ENCODE results near the gene PSAT1.

Gene PSAT1

GRCh38 chr9:78298046-78298765, 1.3 kb downstream of the PSAT1 start:
- FAIRE-seq (no peak), DNase-seq (ENCODE audit: insufficient read length, low spot score) (no peak)
- TF ChIP-seq POLR2A (IDR thresholded peaks at IDR 0.05; ENCODE audit: low read depth, low read length) = no peak

DNA sequence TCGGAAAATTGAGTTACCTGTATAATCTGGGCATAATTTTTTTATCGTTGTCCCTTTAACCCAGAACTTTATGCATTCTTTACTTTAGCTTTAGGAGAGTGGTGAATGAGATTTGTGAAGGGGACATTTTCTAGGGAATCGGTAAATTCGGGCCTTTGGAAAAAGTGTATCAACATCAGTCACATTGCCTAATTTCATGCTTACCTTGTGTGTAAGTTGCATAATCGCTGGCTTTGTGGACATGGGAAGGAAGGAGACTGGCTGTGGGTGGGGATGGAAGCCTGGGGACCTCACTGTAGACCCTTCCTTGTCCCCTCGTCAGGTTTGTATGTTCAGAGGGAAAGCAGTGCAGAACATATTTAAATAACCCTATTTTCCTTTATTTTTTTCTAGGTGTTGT, 3.3 kb downstream of the PSAT1 start:
- DNase-seq (ENCODE audit: insufficient read length, low spot score) (no peak), FAIRE-seq (no peak)
- TF ChIP-seq POLR2A (IDR thresholded peaks at IDR 0.05; ENCODE audit: low read depth, low read length) = no peak

GRCh38 chr9:78301466-78301865, 4.5 kb downstream of the PSAT1 start:
- FAIRE-seq (no peak), DNase-seq (ENCODE audit: insufficient read length, low spot score) (no peak)
- no peak for TF ChIP-seq POLR2A (IDR thresholded peaks at IDR 0.05; ENCODE audit: low read depth, low read length)

GRCh38 chr9:78303377-78304062, 6.6 kb downstream of the PSAT1 start:
- DNase-seq (ENCODE audit: insufficient read length, low spot score) = no peak
- no peak for FAIRE-seq
- TF ChIP-seq POLR2A (IDR thresholded peaks at IDR 0.05; ENCODE audit: low read depth, low read length) = no peak

- no peak for DNase-seq (ENCODE audit: insufficient read length, low spot score)
- peak; percentile 68 for FAIRE-seq
- TF ChIP-seq POLR2A (IDR thresholded peaks at IDR 0.05; ENCODE audit: low read depth, low read length) = no peak
Observed at GRCh38 chr9:78304357-78304756, 7.4 kb downstream of the PSAT1 start.

DNA sequence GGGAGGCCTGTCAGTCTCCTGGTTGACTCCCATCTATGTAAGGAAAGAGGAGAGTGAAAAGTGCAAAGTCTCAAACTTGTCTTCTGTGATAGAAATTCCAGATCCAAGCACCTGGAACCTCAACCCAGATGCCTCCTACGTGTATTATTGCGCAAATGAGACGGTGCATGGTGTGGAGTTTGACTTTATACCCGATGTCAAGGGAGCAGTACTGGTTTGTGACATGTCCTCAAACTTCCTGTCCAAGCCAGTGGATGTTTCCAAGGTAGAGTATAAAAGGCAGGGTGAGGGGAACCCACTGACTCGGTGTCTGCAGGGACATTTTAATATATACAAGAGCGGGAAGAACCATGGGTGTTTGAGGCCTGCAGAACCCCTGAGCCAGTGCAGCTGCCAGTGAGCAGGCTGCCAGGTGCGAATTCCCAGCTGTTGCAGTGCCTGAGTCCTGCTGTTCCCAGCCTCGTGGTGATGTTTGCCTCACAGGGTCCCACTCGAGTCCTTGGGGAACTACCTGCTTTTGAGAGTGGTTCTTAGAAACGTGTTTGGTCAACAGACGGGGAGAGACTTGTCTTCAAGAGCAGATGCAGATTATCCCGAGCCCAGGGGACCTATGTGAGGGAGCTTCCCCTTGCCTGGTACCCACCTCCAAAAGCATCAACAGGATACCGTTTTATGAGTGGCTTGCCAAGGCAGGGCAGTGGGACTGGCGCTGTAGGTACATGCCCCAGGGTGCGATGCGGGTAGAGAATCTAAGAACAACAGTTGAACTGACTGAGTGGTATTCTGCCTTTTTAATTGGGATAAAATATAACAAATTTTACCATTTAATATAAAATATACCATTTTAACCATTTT, 9.5 kb downstream of the PSAT1 start:
- DNase-seq (ENCODE audit: insufficient read length, low spot score) (no peak), FAIRE-seq (no peak)
- TF ChIP-seq POLR2A (IDR thresholded peaks at IDR 0.05; ENCODE audit: low read depth, low read length) = no peak

DNA sequence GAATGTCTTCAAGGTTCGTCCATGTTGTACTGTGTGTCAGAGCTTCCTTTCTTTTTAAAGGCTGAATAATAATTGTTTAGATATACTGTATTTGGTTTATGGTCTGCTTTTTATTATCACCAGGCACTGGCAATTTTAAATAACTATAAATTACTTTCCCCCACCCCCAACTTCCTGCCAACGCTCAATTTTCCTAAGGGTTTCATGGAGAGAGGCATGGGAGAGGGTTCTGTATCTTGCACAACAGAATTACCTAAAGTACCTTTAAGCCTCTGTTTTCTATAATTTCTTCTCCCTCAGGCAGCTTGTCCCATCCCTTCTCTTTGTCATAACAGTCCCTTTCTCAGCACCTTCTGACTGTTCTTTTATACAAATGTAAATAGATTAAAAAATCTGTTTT, 10.4 kb downstream of the PSAT1 start:
- TF ChIP-seq POLR2A (IDR thresholded peaks at IDR 0.05; ENCODE audit: low read depth, low read length) = no peak
- no peak for FAIRE-seq
- no peak for DNase-seq (ENCODE audit: insufficient read length, low spot score)

DNA sequence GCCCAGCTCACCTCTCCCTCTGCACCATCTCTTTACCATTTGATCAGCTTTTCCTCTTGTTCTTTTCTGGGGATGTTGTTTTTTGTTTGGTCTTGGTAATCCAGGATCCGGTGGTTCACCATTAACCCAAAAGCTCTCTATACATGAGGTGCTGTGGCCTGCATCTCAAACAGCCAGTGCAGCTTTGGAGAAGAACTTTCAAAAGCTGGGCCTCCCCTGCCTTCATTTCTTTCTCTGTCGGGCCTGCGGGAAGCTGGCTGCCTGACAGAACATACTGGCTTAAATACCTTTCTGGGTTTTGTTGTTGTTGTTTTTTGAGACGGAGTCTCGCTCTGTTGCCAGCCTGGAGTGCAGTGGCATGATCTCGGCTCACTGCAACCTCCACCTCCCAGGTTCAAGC, 12.1 kb downstream of the PSAT1 start:
- DNase-seq (ENCODE audit: insufficient read length, low spot score) = no peak
- no peak for TF ChIP-seq POLR2A (IDR thresholded peaks at IDR 0.05; ENCODE audit: low read depth, low read length)
- FAIRE-seq = no peak

DNA sequence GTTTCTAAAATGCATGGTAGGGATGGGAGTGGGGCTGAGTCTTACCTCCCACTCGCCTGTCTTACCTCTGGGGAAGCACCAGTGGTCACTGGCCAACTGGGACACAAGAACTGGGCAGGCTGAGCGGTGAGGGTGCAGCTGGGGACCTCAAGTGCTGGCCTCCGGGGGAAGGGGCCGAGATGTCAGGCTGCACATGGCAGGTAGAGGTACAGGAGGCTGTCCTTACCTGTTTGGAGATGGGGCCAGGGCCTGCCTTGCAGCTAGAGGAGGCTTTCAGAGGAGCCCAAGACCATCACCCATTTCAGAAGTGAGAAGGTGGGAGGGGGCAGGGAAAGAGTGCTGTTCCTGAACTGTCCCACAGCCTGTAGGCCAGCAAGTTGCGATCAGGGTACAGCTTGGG, 14.2 kb downstream of the PSAT1 start:
- no peak for FAIRE-seq
- TF ChIP-seq POLR2A (IDR thresholded peaks at IDR 0.05; ENCODE audit: low read depth, low read length) = no peak
- DNase-seq (ENCODE audit: insufficient read length, low spot score) = no peak

GRCh38 chr9:78311886-78312524, 15.1 kb downstream of the PSAT1 start:
- TF ChIP-seq POLR2A (IDR thresholded peaks at IDR 0.05; ENCODE audit: low read depth, low read length) = no peak
- FAIRE-seq = no peak
- DNase-seq (ENCODE audit: insufficient read length, low spot score) = no peak

DNA sequence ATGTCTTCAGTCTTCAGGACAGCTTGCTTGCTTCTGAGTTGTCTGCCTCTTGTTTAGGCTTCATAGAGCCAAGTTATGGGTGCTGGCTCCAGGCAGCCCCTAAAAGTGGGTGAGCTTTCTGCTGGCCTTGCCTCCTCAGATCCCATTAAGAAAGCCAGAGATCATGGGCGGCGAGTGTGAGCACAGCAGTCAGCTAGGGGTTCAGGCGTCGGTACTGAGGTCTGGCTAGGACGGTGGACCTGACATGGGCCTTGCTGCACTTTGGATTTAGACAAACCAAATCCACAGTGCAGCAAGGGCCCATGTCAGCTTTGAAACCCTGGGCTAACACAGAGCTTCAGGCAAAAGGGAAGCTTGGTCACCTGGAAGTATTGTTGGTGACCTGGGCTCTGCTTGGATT, 17.6 kb downstream of the PSAT1 start:
- TF ChIP-seq POLR2A (IDR thresholded peaks at IDR 0.05; ENCODE audit: low read depth, low read length) = no peak
- no peak for FAIRE-seq
- DNase-seq (ENCODE audit: insufficient read length, low spot score) = no peak

DNA sequence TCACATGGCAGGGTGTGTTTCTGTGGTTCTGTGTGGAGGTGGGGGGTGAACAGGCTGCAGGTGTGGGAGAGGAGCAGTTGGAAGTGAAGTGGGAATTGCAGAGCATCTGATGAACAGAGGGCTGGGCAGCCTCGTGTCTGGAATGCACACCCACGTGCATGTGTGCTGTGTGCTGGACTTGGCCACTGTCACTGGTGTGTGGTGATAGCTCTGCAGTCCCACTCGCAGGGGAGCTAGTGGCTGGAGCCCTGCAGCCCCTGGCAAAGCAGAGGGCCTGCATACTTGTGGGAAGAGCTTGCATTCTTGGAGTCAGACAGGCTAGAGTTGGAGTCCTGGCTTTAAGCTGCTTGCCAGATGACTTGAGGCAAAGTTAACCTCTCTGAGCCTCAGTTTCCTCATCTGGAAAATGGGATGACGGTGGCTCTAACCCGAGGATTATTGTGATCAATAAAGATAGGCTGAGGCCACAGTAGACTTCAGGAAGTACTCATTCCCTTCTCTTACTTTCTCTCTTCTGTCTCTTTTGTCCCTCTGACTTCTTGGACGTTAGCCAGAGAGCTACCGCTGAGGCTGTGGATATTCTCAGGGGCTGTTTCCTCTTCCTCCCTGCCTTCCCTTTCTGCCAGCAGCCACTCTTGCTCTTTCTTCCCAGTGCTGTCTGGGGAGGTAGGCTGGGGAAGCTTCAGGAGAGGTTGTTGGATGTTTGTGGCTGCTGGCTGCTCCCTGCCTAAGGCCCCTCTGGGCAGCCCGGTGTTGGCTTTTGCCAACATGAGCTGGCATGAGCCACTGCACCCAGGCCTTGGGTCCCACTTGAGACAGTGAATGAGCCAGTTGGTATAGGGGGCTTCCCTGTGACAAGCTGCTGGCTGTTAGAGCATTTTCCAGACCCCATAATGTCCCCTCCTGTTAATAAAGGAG, 18.3 kb downstream of the PSAT1 start:
- no peak for TF ChIP-seq POLR2A (IDR thresholded peaks at IDR 0.05; ENCODE audit: low read depth, low read length)
- DNase-seq (ENCODE audit: insufficient read length, low spot score) (no peak), FAIRE-seq (no peak)

Measured in H54 (cell line).